HG03378 (cell line): ENCODE measurements around the gene OR2T12.
"Not testable (repeated sequence)": the region's sequence is repeated elsewhere in the genome, so short reads cannot be mapped to it uniquely, and the experiment has no call there.

Experiments
- ATAC-seq: cut with Tn5 transposase; IDR thresholded peaks from one replicate; pipeline ENCODE4 v1.9.1; 2021; ENCODE audit warnings: mild to moderate bottlenecking, moderate library complexity; ENCODE audit not compliant: unreplicated experiment

Gene OR2T12

GRCh38 chr1:248303324-248303723 lies at the start of gene OR2T12:
TSS of gene OR2T12 (minus strand) at chr1:248303424. CDS start at chr1:248295578, 7,846 bp downstream.
- no peak for ATAC-seq

- no peak for ATAC-seq
These were observed 45.3 kb upstream of the OR2T12 start, which contains the start of gene OR14C36 for GRCh38 chr1:248348475-248348874. TSS of gene OR14C36 (plus strand) at chr1:248348775. CDS start at chr1:248348775, 0 bp downstream.

- no peak for ATAC-seq
These were observed 40.2 kb upstream of the OR2T12 start for GRCh38 chr1:248343451-248343850.

- no peak for ATAC-seq
These were observed 21.2 kb upstream of the OR2T12 start, which contains the start of gene OR2M7 for GRCh38 chr1:248324468-248324867. TSS of gene OR2M7 (minus strand) at chr1:248324568. CDS start at chr1:248324568, 0 bp downstream.

GRCh38 chr1:248316796-248317195 lies 13.6 kb upstream of the OR2T12 start:
- ATAC-seq, result no peak

- not testable (repeated sequence) for ATAC-seq
These were observed 3.5 kb upstream of the OR2T12 start for GRCh38 chr1:248306740-248307139.

- no peak for ATAC-seq
These were observed 2.9 kb upstream of the OR2T12 start for GRCh38 chr1:248306103-248306502.

- ATAC-seq, result not testable (repeated sequence)
These were observed 2.4 kb upstream of the OR2T12 start for GRCh38 chr1:248305672-248306071.

- no peak for ATAC-seq
These were observed 14.8 kb downstream of the OR2T12 start for GRCh38 chr1:248288391-248288790.

GRCh38 chr1:248277876-248278275 lies 25.3 kb downstream of the OR2T12 start, which contains the start of gene OR2T33:
TSS of gene OR2T33 (minus strand) at chr1:248277976. CDS start at chr1:248273814, 4,162 bp downstream.
- ATAC-seq, result no peak

GRCh38 chr1:248273225-248273624 lies 30.0 kb downstream of the OR2T12 start:
- ATAC-seq, result not testable (repeated sequence)

- ATAC-seq, result no peak
These were observed 35.0 kb downstream of the OR2T12 start for GRCh38 chr1:248268178-248268577.

GRCh38 chr1:248259309-248259708 lies 43.9 kb downstream of the OR2T12 start:
- ATAC-seq, result not testable (repeated sequence)

GRCh38 chr1:248243204-248243603 lies 60.0 kb downstream of the OR2T12 start:
- ATAC-seq, result peak; percentile 90
